ENCODE measurements around the gene PPP2R5C.

Gene PPP2R5C

GRCh38 chr14:101928415-101928841 lies 166.9 kb downstream of the PPP2R5C start:
- H3K79me2 ChIP-seq (ENCODE audit: control insufficient read depth, low read length): no peaks in the 10 kb centered on the region
- H3K9me2 ChIP-seq (replicated peaks; ENCODE audit: control insufficient read depth, low read length): no peaks in the 10 kb centered on the region
- H3F3A ChIP-seq (ENCODE audit: control insufficient read depth, insufficient read depth): 0 out of 2 replicates have a peak, but pooled peaks cover 2% of the 10 kb centered on the region
- H3K4me2 ChIP-seq (ENCODE audit: low read length): no peak overlapping the region
- no peaks in the 10 kb centered on the region for H3K4me1 ChIP-seq (ENCODE audit: control insufficient read depth, low read length)
- H3K4me3 ChIP-seq (ENCODE audit: low read length): no peak overlapping the region
- TF ChIP-seq EZH2phosphoT487 (IDR thresholded peaks at IDR 0.05; ENCODE audit: borderline replicate concordance, low read length) (no peak), CTCF (IDR thresholded peaks at IDR 0.05; ENCODE audit: low read depth, low read length, poor library complexity, severe bottlenecking) (no peak)
- no peaks in the 10 kb centered on the region for H3K36me3 ChIP-seq (ENCODE audit: control insufficient read depth, low read length)
- no peaks in the 10 kb centered on the region for H3K9me3 ChIP-seq (ENCODE audit: control insufficient read depth, insufficient read depth, low read length)
- no peaks in the 10 kb centered on the region for H3K27me3 ChIP-seq (ENCODE audit: control insufficient read depth, low read length)
- H3K27ac ChIP-seq (ENCODE audit: low read depth, low read length): no peak overlapping the region
- H4K20me1 ChIP-seq (ENCODE audit: control insufficient read depth, insufficient read depth, low read depth, low read length): no peaks in the 10 kb centered on the region

DNA sequence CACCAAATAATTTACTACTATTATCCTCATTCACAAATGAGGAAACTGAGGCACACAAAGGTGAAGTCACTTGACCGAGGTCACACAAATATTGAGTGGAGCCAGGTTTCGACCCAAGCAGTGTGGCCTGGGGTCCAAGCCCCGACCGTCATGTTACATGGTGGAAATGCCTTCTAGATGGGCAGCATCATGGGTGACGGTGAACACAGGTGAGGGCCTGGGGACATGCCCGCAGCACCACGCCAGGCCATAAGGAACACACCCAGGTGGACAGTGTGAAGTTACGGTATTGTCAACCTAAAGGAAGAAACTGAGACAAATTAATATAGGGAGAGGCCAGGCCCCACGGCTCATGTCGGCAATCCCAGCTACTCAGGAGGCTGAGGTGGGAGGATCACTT lies 167.6 kb downstream of the PPP2R5C start:
- Histone ChIP-seq H3K27me3 (ENCODE audit: control insufficient read depth, low read length) (no peaks in the 10 kb centered on the region), H3K9me2 (replicated peaks; ENCODE audit: control insufficient read depth, low read length) (no peaks in the 10 kb centered on the region), H4K20me1 (ENCODE audit: control insufficient read depth, insufficient read depth, low read depth, low read length) (no peaks in the 10 kb centered on the region), H3K36me3 (ENCODE audit: control insufficient read depth, low read length) (no peaks in the 10 kb centered on the region), H3K4me1 (ENCODE audit: control insufficient read depth, low read length) (no peaks in the 10 kb centered on the region), H3K9me3 (ENCODE audit: control insufficient read depth, insufficient read depth, low read length) (no peaks in the 10 kb centered on the region), H3K4me2 (ENCODE audit: low read length) (no peak overlapping the region), H3K27ac (ENCODE audit: low read depth, low read length) (no peak overlapping the region), H3F3A (ENCODE audit: control insufficient read depth, insufficient read depth) (0 out of 2 replicates have a peak, but pooled peaks cover 2% of the 10 kb centered on the region), H3K4me3 (ENCODE audit: low read length) (no peak overlapping the region), H3K79me2 (ENCODE audit: control insufficient read depth, low read length) (no peaks in the 10 kb centered on the region)
- no peak for TF ChIP-seq CTCF (IDR thresholded peaks at IDR 0.05; ENCODE audit: low read depth, low read length, poor library complexity, severe bottlenecking)
- no peak for TF ChIP-seq EZH2phosphoT487 (IDR thresholded peaks at IDR 0.05; ENCODE audit: borderline replicate concordance, low read length)

- no peaks in the 10 kb centered on the region for H3K9me3 ChIP-seq (ENCODE audit: control insufficient read depth, insufficient read depth, low read length)
- H3K27ac ChIP-seq (ENCODE audit: low read depth, low read length): no peak overlapping the region
- H3K4me3 ChIP-seq (ENCODE audit: low read length): no peak overlapping the region
- H3K9me2 ChIP-seq (replicated peaks; ENCODE audit: control insufficient read depth, low read length): no peaks in the 10 kb centered on the region
- H3K4me2 ChIP-seq (ENCODE audit: low read length): no peak overlapping the region
- H3K27me3 ChIP-seq (ENCODE audit: control insufficient read depth, low read length): no peaks in the 10 kb centered on the region
- H3K36me3 ChIP-seq (ENCODE audit: control insufficient read depth, low read length): no peaks in the 10 kb centered on the region
- no peaks in the 10 kb centered on the region for H4K20me1 ChIP-seq (ENCODE audit: control insufficient read depth, insufficient read depth, low read depth, low read length)
- H3K4me1 ChIP-seq (ENCODE audit: control insufficient read depth, low read length): no peaks in the 10 kb centered on the region
- no peaks in the 10 kb centered on the region for H3K79me2 ChIP-seq (ENCODE audit: control insufficient read depth, low read length)
- TF ChIP-seq EZH2phosphoT487 (IDR thresholded peaks at IDR 0.05; ENCODE audit: borderline replicate concordance, low read length): no peak
- TF ChIP-seq CTCF (IDR thresholded peaks at IDR 0.05; ENCODE audit: low read depth, low read length, poor library complexity, severe bottlenecking): no peak
- H3F3A ChIP-seq (ENCODE audit: control insufficient read depth, insufficient read depth): 0 out of 2 replicates have a peak, but pooled peaks cover 2% of the 10 kb centered on the region
Measured at GRCh38 chr14:101929946-101930345, 168.4 kb downstream of the PPP2R5C start.

Data from DOHH2 (cell line).